GM12801 (cell line): ENCODE results near the gene CELA3B.
"Not testable (repeated sequence)": the region's sequence is repeated elsewhere in the genome, so short reads cannot be mapped to it uniquely, and the experiment has no call there.

Experiments used
- CTCF ChIP-seq: IDR thresholded peaks from one replicate; pipeline ENCODE4 v1.5.1; 2011; ENCODE audit warnings: control low read depth; ENCODE audit not compliant: insufficient read length; ENCODE audit errors: extremely low read depth

CELA3B gene

GRCh38 chr1:21976703-21977239, at the start of gene CELA3B:
Gene CELA3B, plus strand, starts transcription at chr1:21977022. Its CDS starts 18 bp downstream, at chr1:21977040.
- TF ChIP-seq CTCF: not testable (repeated sequence)

- no peak for TF ChIP-seq CTCF
Observed at GRCh38 chr1:21927533-21928237, 49.1 kb upstream of the CELA3B start.

GRCh38 chr1:21930080-21930571, 46.7 kb upstream of the CELA3B start:
- TF ChIP-seq CTCF: no peak

GRCh38 chr1:21930629-21931170, 46.1 kb upstream of the CELA3B start:
- TF ChIP-seq CTCF: no peak

- no peak for TF ChIP-seq CTCF
Observed at GRCh38 chr1:21931171-21932093, 45.4 kb upstream of the CELA3B start.

- TF ChIP-seq CTCF: no peak
Observed at GRCh38 chr1:21932127-21932526, 44.7 kb upstream of the CELA3B start.
